Neural progenitor cell (in vitro differentiated cells): ENCODE measurements around the gene MRPL33. TPM values are rescaled to one million over a fixed set of nuclear protein-coding genes. Genes with fewer than 3 reads are reported as not detected.

ENCODE experiments used
- DNase-seq: peaks from one replicate; pipeline ENCODE4 v3.0.0-alpha.2; 2016; ENCODE audit warnings: low spot score
- H2AFZ ChIP-seq: fragments of 200-600 bp; sonication (generic); replicated peaks from 2 replicates; pipeline ENCODE4 v1.6.1; 2016; ENCODE audit warnings: antibody characterized with exemption
- H3F3A ChIP-seq: fragments of 200-600 bp; sonication (generic); 2 replicates; pipeline ENCODE4 v1.6.1; 2016; ENCODE audit warnings: antibody characterized with exemption, low read depth
- H3K27ac ChIP-seq: fragments of 200-600 bp; sonication (generic); 2 replicates; pipeline ENCODE4 v1.5.1; 2016; ENCODE audit warnings: mild to moderate bottlenecking
- H3K27me3 ChIP-seq: fragments of 200-600 bp; sonication (generic); 2 replicates; pipeline ENCODE4 v1.6.1; 2016; ENCODE audit warnings: mild to moderate bottlenecking, moderate library complexity
- H3K36me3 ChIP-seq: fragments of 200-600 bp; sonication (generic); 2 replicates; pipeline ENCODE4 v1.5.1; 2016
- H3K4me1 ChIP-seq: fragments of 200-600 bp; sonication (generic); 2 replicates; pipeline ENCODE4 v1.6.1; 2016; ENCODE audit warnings: mixed run types
- H3K4me2 ChIP-seq: fragments of 200-600 bp; sonication (generic); 2 replicates; pipeline ENCODE4 v1.6.1; 2016
- H3K4me3 ChIP-seq: fragments of 200-600 bp; sonication (generic); 2 replicates; pipeline ENCODE4 v1.5.1; 2016
- H3K79me2 ChIP-seq: fragments of 200-600 bp; sonication (generic); 2 replicates; pipeline ENCODE4 v1.6.1; 2016; ENCODE audit warnings: low read depth
- H3K9ac ChIP-seq: fragments of 200-600 bp; sonication (generic); 2 replicates; pipeline ENCODE4 v1.6.1; 2016
- H3K9me3 ChIP-seq: fragments of 200-600 bp; sonication (generic); 2 replicates; pipeline ENCODE4 v1.5.1; 2016; ENCODE audit warnings: low read depth
- H4K20me1 ChIP-seq: fragments of 200-600 bp; sonication (generic); 2 replicates; pipeline ENCODE4 v1.6.1; 2016; ENCODE audit warnings: low read depth
- H3K27ac Mint-ChIP-seq: 3 replicates; pipeline ENCODE4 v1.8.0; 2021; ENCODE audit warnings: mixed read lengths
- H3K27me3 Mint-ChIP-seq: 2 replicates; pipeline ENCODE4 v1.8.0; 2022; ENCODE audit warnings: low read depth, mild to moderate bottlenecking, inconsistent platforms, moderate library complexity, mixed read lengths; ENCODE audit not compliant: insufficient read depth
- H3K36me3 Mint-ChIP-seq: 3 replicates; pipeline ENCODE4 v1.8.0; 2021; ENCODE audit warnings: mixed read lengths
- H3K4me1 Mint-ChIP-seq: 3 replicates; pipeline ENCODE4 v1.8.0; 2021; ENCODE audit warnings: mixed read lengths
- H3K4me3 Mint-ChIP-seq: 3 replicates; pipeline ENCODE4 v1.8.0; 2021; ENCODE audit warnings: mild to moderate bottlenecking, moderate library complexity, mixed read lengths
- H3K9me3 Mint-ChIP-seq: 3 replicates; pipeline ENCODE4 v1.8.0; 2020; ENCODE audit warnings: mixed read lengths
- EZH2 ChIP-seq: fragments of 200-600 bp; sonication (generic); IDR thresholded peaks from 2 replicates; pipeline ENCODE4 v1.6.1; 2017; ENCODE audit warnings: antibody characterized with exemption, mild to moderate bottlenecking, moderate library complexity
- EZH2phosphoT487 ChIP-seq: fragments of 200-600 bp; sonication (generic); IDR thresholded peaks from 2 replicates; pipeline ENCODE4 v1.6.1; 2017; ENCODE audit warnings: antibody characterized with exemption
- total RNA-seq: library from RNA; depleted of rRNA; stranded (reverse); fragments of >200 nt; gene quantifications from 2 replicates; pipeline ENCODE4 v1.2.3, GENCODE V29; 2015; ENCODE audit warnings: low replicate concordance
- TF ChIP-seq, protein P1 (sequence below): fragments of 200-600 bp; sonication (generic); IDR thresholded peaks from 2 replicates; pipeline ENCODE4 v1.5.1; 2017; ENCODE audit warnings: antibody characterized with exemption, mild to moderate bottlenecking

The MRPL33 gene
- total RNA-seq, 1 donor from 2014 or later: 147 TPM

GRCh38 chr2:27795093-27795834 lies 23.7 kb downstream of the MRPL33 start:
- Histone ChIP-seq H3K4me1 (peaks cover 7% of the 10 kb centered on the region), H3K9ac (no peak overlapping the region), H3K27ac (no peak overlapping the region), H3K27me3 (no peaks in the 10 kb centered on the region), H3F3A (no peaks in the 10 kb centered on the region), H3K4me2 (no peak overlapping the region), H3K36me3 (no peaks in the 10 kb centered on the region), H2AFZ (no peak overlapping the region), H3K9me3 (no peaks in the 10 kb centered on the region), H4K20me1 (no peaks in the 10 kb centered on the region), H3K79me2 (no peaks in the 10 kb centered on the region), H3K4me3 (no peak overlapping the region)
- H3K36me3 Mint-ChIP-seq: no peaks in the 10 kb centered on the region
- H3K27ac Mint-ChIP-seq: peak overlapping the region; percentile 94
- peaks cover 24% of the 10 kb centered on the region for H3K4me1 Mint-ChIP-seq
- no peak for DNase-seq
- no peaks in the 10 kb centered on the region for H3K9me3 Mint-ChIP-seq
- H3K27me3 Mint-ChIP-seq: peaks cover 2% of the 10 kb centered on the region
- TF ChIP-seq, protein P1, sequence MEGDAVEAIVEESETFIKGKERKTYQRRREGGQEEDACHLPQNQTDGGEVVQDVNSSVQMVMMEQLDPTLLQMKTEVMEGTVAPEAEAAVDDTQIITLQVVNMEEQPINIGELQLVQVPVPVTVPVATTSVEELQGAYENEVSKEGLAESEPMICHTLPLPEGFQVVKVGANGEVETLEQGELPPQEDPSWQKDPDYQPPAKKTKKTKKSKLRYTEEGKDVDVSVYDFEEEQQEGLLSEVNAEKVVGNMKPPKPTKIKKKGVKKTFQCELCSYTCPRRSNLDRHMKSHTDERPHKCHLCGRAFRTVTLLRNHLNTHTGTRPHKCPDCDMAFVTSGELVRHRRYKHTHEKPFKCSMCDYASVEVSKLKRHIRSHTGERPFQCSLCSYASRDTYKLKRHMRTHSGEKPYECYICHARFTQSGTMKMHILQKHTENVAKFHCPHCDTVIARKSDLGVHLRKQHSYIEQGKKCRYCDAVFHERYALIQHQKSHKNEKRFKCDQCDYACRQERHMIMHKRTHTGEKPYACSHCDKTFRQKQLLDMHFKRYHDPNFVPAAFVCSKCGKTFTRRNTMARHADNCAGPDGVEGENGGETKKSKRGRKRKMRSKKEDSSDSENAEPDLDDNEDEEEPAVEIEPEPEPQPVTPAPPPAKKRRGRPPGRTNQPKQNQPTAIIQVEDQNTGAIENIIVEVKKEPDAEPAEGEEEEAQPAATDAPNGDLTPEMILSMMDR: no peak
- TF ChIP-seq EZH2phosphoT487 (no peak), EZH2 (no peak)
- H3K4me3 Mint-ChIP-seq: no peak overlapping the region

- Histone ChIP-seq H3K4me3 (no peak overlapping the region), H2AFZ (no peak overlapping the region), H3K4me2 (no peak overlapping the region), H3K27ac (no peak overlapping the region), H4K20me1 (no peaks in the 10 kb centered on the region), H3K9me3 (no peaks in the 10 kb centered on the region), H3K9ac (no peak overlapping the region), H3K79me2 (no peaks in the 10 kb centered on the region), H3K27me3 (no peaks in the 10 kb centered on the region), H3F3A (no peaks in the 10 kb centered on the region), H3K36me3 (no peaks in the 10 kb centered on the region), H3K4me1 (peaks cover 7% of the 10 kb centered on the region)
- Mint-ChIP-seq H3K9me3 (no peaks in the 10 kb centered on the region), H3K27me3 (peaks cover 2% of the 10 kb centered on the region), H3K4me1 (peaks cover 24% of the 10 kb centered on the region), H3K27ac (no peak overlapping the region), H3K36me3 (no peaks in the 10 kb centered on the region), H3K4me3 (no peak overlapping the region)
- TF ChIP-seq, protein P1: no peak
- TF ChIP-seq EZH2phosphoT487 (no peak), EZH2 (no peak)
- DNase-seq: no peak
Observed at GRCh38 chr2:27795868-27796277, 24.4 kb downstream of the MRPL33 start.

- no peak overlapping the region for H3K4me2 ChIP-seq
- TF ChIP-seq, protein P1: no peak
- no peak for TF ChIP-seq EZH2
- no peak for TF ChIP-seq EZH2phosphoT487
- no peak overlapping the region for H3K4me3 Mint-ChIP-seq
Observed at GRCh38 chr2:27796791-27797765, 25.6 kb downstream of the MRPL33 start.

More at GRCh38 chr2:27796791-27797765, 25.6 kb downstream of the MRPL33 start:
- no peaks in the 10 kb centered on the region for H4K20me1 ChIP-seq
- no peaks in the 10 kb centered on the region for H3K27me3 ChIP-seq
- Mint-ChIP-seq H3K36me3 (no peaks in the 10 kb centered on the region), H3K4me1 (peaks cover 24% of the 10 kb centered on the region), H3K9me3 (no peaks in the 10 kb centered on the region), H3K27ac (peak overlapping the region; percentile 86), H3K27me3 (peaks cover 2% of the 10 kb centered on the region)
- H3F3A ChIP-seq: no peaks in the 10 kb centered on the region
- H3K4me1 ChIP-seq: peaks cover 7% of the 10 kb centered on the region
- no peaks in the 10 kb centered on the region for H3K9me3 ChIP-seq
- H3K9ac ChIP-seq: no peak overlapping the region
- no peak overlapping the region for H3K4me3 ChIP-seq
- H3K36me3 ChIP-seq: no peaks in the 10 kb centered on the region
- no peak overlapping the region for H2AFZ ChIP-seq
- no peak for DNase-seq
- no peaks in the 10 kb centered on the region for H3K79me2 ChIP-seq
- no peak overlapping the region for H3K27ac ChIP-seq
